Measurements from ENCODE around the gene EFHC1. TPM values are rescaled to one million over a fixed set of nuclear protein-coding genes. Genes with fewer than 3 reads are reported as not detected.
A peak's percentile ranks its signal among the peaks of the same experiment; 100 is the strongest.

Gene EFHC1
- total and polyA plus RNA-seq, 2 of the 13 experiments (the other 11 are each of a cell fraction or from before 2014, with no cell fraction given), result 23.4 to 29.5 TPM

DNA sequence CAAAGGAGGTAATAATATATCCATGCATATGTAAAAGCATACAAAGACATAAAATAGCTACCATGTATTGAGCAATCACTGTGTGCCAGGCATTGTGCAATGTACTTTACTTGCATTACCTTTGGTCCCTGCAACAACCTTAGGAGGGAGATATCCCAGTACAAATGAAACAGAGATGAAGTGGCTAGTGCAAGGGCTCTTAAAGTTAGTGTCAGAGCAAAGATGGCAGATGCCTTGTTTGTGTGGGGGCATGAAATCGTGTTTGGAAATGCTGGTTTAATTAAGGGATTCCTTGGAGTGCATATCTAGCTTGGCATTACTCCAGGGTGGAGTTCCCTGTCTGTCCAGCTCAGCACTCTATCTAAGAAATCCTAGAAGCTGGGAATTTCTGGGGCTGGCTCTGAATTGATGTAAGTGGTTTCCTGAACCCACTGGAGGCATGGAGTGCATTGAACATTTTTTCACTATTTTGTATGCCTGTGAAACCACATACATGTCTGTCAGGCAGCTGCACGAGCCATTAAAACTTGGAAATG, 48.4 kb upstream of the EFHC1 start (continued):
- TF ChIP-seq, protein P1, sequence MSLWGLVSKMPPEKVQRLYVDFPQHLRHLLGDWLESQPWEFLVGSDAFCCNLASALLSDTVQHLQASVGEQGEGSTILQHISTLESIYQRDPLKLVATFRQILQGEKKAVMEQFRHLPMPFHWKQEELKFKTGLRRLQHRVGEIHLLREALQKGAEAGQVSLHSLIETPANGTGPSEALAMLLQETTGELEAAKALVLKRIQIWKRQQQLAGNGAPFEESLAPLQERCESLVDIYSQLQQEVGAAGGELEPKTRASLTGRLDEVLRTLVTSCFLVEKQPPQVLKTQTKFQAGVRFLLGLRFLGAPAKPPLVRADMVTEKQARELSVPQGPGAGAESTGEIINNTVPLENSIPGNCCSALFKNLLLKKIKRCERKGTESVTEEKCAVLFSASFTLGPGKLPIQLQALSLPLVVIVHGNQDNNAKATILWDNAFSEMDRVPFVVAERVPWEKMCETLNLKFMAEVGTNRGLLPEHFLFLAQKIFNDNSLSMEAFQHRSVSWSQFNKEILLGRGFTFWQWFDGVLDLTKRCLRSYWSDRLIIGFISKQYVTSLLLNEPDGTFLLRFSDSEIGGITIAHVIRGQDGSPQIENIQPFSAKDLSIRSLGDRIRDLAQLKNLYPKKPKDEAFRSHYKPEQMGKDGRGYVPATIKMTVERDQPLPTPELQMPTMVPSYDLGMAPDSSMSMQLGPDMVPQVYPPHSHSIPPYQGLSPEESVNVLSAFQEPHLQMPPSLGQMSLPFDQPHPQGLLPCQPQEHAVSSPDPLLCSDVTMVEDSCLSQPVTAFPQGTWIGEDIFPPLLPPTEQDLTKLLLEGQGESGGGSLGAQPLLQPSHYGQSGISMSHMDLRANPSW (CRISPR knock-in tag; IDR thresholded peaks at IDR 0.05; ENCODE audit: borderline replicate concordance), result no peak
- TF ChIP-seq RARG (CRISPR knock-in tag; IDR thresholded peaks at IDR 0.05; ENCODE audit: low read depth) (no peak), ZNF605 (CRISPR knock-in tag; IDR thresholded peaks at IDR 0.05) (no peak), TARDBP (CRISPR knock-in tag; IDR thresholded peaks at IDR 0.05) (peak; percentile 95), RFX3 (CRISPR knock-in tag; IDR thresholded peaks at IDR 0.05) (no peak), BHLHE40 (IDR thresholded peaks at IDR 0.05; ENCODE audit: low read length) (no peak), CREM (IDR thresholded peaks at IDR 0.05) (peak; percentile 64; the same call in 1 of the 2 replicates), CREM (CRISPR knock-in tag; IDR thresholded peaks at IDR 0.05) (no peak), JARID2 (CRISPR knock-in tag; IDR thresholded peaks at IDR 0.05; ENCODE audit: insufficient replicate concordance) (no peak), ELF1 (CRISPR knock-in tag; IDR thresholded peaks at IDR 0.05) (no peak), PREB (CRISPR knock-in tag; IDR thresholded peaks at IDR 0.05) (no peak), ZNF263 (CRISPR knock-in tag; IDR thresholded peaks at IDR 0.05) (no peak), KAT8 (CRISPR knock-in tag; IDR thresholded peaks at IDR 0.05) (peak; percentile 68), ZNF558 (CRISPR knock-in tag; IDR thresholded peaks at IDR 0.05; ENCODE audit: borderline replicate concordance) (no peak)
- TF ChIP-seq, protein P2, sequence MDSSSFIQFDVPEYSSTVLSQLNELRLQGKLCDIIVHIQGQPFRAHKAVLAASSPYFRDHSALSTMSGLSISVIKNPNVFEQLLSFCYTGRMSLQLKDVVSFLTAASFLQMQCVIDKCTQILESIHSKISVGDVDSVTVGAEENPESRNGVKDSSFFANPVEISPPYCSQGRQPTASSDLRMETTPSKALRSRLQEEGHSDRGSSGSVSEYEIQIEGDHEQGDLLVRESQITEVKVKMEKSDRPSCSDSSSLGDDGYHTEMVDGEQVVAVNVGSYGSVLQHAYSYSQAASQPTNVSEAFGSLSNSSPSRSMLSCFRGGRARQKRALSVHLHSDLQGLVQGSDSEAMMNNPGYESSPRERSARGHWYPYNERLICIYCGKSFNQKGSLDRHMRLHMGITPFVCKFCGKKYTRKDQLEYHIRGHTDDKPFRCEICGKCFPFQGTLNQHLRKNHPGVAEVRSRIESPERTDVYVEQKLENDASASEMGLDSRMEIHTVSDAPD (CRISPR knock-in tag; IDR thresholded peaks at IDR 0.05), result peak; percentile 59; the same call in 1 of the 2 replicates
- TF ChIP-seq, protein P3, sequence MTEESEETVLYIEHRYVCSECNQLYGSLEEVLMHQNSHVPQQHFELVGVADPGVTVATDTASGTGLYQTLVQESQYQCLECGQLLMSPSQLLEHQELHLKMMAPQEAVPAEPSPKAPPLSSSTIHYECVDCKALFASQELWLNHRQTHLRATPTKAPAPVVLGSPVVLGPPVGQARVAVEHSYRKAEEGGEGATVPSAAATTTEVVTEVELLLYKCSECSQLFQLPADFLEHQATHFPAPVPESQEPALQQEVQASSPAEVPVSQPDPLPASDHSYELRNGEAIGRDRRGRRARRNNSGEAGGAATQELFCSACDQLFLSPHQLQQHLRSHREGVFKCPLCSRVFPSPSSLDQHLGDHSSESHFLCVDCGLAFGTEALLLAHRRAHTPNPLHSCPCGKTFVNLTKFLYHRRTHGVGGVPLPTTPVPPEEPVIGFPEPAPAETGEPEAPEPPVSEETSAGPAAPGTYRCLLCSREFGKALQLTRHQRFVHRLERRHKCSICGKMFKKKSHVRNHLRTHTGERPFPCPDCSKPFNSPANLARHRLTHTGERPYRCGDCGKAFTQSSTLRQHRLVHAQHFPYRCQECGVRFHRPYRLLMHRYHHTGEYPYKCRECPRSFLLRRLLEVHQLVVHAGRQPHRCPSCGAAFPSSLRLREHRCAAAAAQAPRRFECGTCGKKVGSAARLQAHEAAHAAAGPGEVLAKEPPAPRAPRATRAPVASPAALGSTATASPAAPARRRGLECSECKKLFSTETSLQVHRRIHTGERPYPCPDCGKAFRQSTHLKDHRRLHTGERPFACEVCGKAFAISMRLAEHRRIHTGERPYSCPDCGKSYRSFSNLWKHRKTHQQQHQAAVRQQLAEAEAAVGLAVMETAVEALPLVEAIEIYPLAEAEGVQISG (CRISPR knock-in tag; IDR thresholded peaks at IDR 0.05), result no peak
- TF ChIP-seq, protein P4, sequence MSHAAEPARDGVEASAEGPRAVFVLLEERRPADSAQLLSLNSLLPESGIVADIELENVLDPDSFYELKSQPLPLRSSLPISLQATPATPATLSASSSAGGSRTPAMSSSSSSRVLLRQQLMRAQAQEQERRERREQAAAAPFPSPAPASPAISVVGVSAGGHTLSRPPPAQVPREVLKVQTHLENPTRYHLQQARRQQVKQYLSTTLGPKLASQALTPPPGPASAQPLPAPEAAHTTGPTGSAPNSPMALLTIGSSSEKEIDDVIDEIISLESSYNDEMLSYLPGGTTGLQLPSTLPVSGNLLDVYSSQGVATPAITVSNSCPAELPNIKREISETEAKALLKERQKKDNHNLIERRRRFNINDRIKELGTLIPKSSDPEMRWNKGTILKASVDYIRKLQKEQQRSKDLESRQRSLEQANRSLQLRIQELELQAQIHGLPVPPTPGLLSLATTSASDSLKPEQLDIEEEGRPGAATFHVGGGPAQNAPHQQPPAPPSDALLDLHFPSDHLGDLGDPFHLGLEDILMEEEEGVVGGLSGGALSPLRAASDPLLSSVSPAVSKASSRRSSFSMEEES (CRISPR knock-in tag; IDR thresholded peaks at IDR 0.05), result 0 out of 2 replicates have a peak, but pooled peaks have one; percentile 35
- TF ChIP-seq, protein P5, sequence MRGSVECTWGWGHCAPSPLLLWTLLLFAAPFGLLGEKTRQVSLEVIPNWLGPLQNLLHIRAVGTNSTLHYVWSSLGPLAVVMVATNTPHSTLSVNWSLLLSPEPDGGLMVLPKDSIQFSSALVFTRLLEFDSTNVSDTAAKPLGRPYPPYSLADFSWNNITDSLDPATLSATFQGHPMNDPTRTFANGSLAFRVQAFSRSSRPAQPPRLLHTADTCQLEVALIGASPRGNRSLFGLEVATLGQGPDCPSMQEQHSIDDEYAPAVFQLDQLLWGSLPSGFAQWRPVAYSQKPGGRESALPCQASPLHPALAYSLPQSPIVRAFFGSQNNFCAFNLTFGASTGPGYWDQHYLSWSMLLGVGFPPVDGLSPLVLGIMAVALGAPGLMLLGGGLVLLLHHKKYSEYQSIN (CRISPR knock-in tag; IDR thresholded peaks at IDR 0.05; ENCODE audit: borderline replicate concordance), result no peak
